Measurements from ENCODE around the gene EDEM3.

EDEM3 gene

GRCh38 chr1:184664661-184665060 is 90.0 kb downstream of the EDEM3 start:
- DNase-seq = no peak

- no peak for DNase-seq
Measured at GRCh38 chr1:184664042-184664660, 90.5 kb downstream of the EDEM3 start.

GRCh38 chr1:184661801-184662200 is 92.9 kb downstream of the EDEM3 start:
- no peak for DNase-seq

GRCh38 chr1:184660462-184661191 is 94.0 kb downstream of the EDEM3 start:
- no peak for DNase-seq

- DNase-seq = no peak
Measured at GRCh38 chr1:184658055-184658454, 96.6 kb downstream of the EDEM3 start.

GRCh38 chr1:184656221-184656620 is 98.4 kb downstream of the EDEM3 start:
- DNase-seq = no peak

GRCh38 chr1:184655185-184655584 is 99.5 kb downstream of the EDEM3 start:
- no peak for DNase-seq

GRCh38 chr1:184650177-184650866 is 104.3 kb downstream of the EDEM3 start:
- DNase-seq = no peak

GRCh38 chr1:184649451-184649888 is 105.2 kb downstream of the EDEM3 start:
- no peak for DNase-seq

GRCh38 chr1:184648856-184649201 is 105.8 kb downstream of the EDEM3 start:
- DNase-seq = no peak

- no peak for DNase-seq
Measured at GRCh38 chr1:184648160-184648855, 106.3 kb downstream of the EDEM3 start.

- DNase-seq = no peak
Measured at GRCh38 chr1:184647471-184647870, 107.2 kb downstream of the EDEM3 start.

GRCh38 chr1:184646824-184647223 is 107.8 kb downstream of the EDEM3 start:
- DNase-seq = no peak

- DNase-seq = no peak
Measured at GRCh38 chr1:184646178-184646701, 108.4 kb downstream of the EDEM3 start.

- no peak for DNase-seq
Measured at GRCh38 chr1:184644771-184645170, 109.9 kb downstream of the EDEM3 start.

GRCh38 chr1:184643661-184644060 is 111.0 kb downstream of the EDEM3 start:
- no peak for DNase-seq

GRCh38 chr1:184641894-184642293 is 112.8 kb downstream of the EDEM3 start:
- DNase-seq = no peak

GRCh38 chr1:184640505-184640904 is 114.2 kb downstream of the EDEM3 start:
- DNase-seq = no peak

All from activated CD4-positive, alpha-beta T cell treated with anti-CD3 and anti-CD28 coated beads, Interleukin-2, amount 50 U/mL, for 4 hours (primary cell).